Measurements from ENCODE around the gene SLC28A3.

DNA sequence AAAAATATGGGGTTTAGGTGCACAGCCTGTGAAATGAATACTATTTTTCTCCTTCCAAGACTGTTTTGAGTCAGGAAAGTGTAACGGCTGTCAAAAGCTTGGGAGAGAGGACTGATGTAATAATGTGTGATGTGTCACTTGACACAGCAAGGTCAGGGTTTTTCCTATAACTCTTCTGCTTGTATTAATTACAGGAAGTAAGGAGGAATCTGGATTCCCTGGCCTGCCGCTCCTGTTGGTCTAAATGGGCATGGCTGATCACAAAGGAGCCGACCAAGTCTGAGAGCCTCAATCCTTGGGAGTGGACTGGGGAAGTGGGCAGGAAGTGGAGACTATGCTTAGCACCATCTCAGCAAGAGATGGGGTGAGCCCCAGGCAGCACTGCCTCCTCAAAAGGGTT is 16.7 kb upstream of the SLC28A3 start:
- TF ChIP-seq, protein P1, sequence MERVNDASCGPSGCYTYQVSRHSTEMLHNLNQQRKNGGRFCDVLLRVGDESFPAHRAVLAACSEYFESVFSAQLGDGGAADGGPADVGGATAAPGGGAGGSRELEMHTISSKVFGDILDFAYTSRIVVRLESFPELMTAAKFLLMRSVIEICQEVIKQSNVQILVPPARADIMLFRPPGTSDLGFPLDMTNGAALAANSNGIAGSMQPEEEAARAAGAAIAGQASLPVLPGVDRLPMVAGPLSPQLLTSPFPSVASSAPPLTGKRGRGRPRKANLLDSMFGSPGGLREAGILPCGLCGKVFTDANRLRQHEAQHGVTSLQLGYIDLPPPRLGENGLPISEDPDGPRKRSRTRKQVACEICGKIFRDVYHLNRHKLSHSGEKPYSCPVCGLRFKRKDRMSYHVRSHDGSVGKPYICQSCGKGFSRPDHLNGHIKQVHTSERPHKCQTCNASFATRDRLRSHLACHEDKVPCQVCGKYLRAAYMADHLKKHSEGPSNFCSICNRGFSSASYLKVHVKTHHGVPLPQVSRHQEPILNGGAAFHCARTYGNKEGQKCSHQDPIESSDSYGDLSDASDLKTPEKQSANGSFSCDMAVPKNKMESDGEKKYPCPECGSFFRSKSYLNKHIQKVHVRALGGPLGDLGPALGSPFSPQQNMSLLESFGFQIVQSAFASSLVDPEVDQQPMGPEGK (CRISPR knock-in tag; IDR thresholded peaks at IDR 0.05; ENCODE audit: borderline replicate concordance) = no peak
- TF ChIP-seq RARB (CRISPR knock-in tag; IDR thresholded peaks at IDR 0.05) (no peak), TCF4 (CRISPR knock-in tag; IDR thresholded peaks at IDR 0.05; ENCODE audit: borderline replicate concordance) (no peak), ISL1 (CRISPR knock-in tag; IDR thresholded peaks at IDR 0.05) (no peak), ESRRG (CRISPR knock-in tag; IDR thresholded peaks at IDR 0.05) (no peak), GLIS3 (CRISPR knock-in tag; IDR thresholded peaks at IDR 0.05) (no peak), ZNF70 (CRISPR knock-in tag; IDR thresholded peaks at IDR 0.05) (no peak), SNAI2 (CRISPR knock-in tag; IDR thresholded peaks at IDR 0.05) (no peak), OSR1 (CRISPR knock-in tag; IDR thresholded peaks at IDR 0.05) (no peak)
- TF ChIP-seq, protein P2, sequence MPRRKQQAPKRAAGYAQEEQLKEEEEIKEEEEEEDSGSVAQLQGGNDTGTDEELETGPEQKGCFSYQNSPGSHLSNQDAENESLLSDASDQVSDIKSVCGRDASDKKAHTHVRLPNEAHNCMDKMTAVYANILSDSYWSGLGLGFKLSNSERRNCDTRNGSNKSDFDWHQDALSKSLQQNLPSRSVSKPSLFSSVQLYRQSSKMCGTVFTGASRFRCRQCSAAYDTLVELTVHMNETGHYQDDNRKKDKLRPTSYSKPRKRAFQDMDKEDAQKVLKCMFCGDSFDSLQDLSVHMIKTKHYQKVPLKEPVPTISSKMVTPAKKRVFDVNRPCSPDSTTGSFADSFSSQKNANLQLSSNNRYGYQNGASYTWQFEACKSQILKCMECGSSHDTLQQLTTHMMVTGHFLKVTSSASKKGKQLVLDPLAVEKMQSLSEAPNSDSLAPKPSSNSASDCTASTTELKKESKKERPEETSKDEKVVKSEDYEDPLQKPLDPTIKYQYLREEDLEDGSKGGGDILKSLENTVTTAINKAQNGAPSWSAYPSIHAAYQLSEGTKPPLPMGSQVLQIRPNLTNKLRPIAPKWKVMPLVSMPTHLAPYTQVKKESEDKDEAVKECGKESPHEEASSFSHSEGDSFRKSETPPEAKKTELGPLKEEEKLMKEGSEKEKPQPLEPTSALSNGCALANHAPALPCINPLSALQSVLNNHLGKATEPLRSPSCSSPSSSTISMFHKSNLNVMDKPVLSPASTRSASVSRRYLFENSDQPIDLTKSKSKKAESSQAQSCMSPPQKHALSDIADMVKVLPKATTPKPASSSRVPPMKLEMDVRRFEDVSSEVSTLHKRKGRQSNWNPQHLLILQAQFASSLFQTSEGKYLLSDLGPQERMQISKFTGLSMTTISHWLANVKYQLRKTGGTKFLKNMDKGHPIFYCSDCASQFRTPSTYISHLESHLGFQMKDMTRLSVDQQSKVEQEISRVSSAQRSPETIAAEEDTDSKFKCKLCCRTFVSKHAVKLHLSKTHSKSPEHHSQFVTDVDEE (CRISPR knock-in tag; IDR thresholded peaks at IDR 0.05) = no peak
- TF ChIP-seq, protein P3, sequence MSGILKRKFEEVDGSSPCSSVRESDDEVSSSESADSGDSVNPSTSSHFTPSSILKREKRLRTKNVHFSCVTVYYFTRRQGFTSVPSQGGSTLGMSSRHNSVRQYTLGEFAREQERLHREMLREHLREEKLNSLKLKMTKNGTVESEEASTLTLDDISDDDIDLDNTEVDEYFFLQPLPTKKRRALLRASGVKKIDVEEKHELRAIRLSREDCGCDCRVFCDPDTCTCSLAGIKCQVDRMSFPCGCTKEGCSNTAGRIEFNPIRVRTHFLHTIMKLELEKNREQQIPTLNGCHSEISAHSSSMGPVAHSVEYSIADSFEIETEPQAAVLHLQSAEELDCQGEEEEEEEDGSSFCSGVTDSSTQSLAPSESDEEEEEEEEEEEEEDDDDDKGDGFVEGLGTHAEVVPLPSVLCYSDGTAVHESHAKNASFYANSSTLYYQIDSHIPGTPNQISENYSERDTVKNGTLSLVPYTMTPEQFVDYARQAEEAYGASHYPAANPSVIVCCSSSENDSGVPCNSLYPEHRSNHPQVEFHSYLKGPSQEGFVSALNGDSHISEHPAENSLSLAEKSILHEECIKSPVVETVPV (CRISPR knock-in tag; IDR thresholded peaks at IDR 0.05) = no peak
